ENCODE measurements around the gene KMT2D. TPM values are rescaled to one million over a fixed set of nuclear protein-coding genes. Genes with fewer than 3 reads are reported as not detected.
A peak's percentile ranks its signal among the peaks of the same experiment; 100 is the strongest.

The KMT2D gene
- total RNA-seq, 2 donors from 2014 or later = 82.7 to 99.7 TPM

DNA sequence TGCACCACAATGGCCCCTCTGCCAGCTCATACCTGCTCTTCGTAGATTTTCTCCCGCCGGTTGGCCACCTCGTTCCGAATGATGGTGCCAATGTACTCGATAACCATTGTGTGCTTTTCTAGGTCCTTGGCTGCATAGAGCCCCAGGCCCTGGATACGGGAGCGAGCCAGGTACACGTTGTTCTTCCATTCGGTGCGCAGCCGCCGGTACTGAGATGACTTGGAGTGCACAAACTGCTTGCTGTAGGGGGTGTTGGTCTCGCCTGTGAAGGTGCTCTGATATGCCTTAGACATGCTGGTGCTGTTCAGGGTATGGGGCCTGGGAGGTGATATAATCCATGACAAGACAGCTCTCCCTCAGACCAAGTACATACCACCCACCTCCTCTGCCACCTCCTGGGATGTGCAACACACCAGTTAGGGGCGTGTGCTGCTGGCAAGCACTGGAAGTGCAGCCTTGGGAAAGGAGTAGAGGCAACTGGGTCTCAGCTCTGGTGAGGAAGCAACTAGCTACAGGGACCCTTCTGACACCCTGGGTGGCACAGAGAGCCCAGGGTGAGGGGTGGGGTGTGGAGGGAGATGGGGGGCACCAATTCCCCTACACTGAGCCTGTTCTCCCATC, 37.9 kb downstream of the KMT2D start:
- H3K4me3 ChIP-seq = no peak overlapping the region
- H3K27me3 ChIP-seq (replicated peaks; ENCODE audit: insufficient read depth) = no peaks in the 10 kb centered on the region
- TF ChIP-seq POLR2A (IDR thresholded peaks at IDR 0.05) (no peak), POLR2AphosphoS5 (IDR thresholded peaks at IDR 0.05) (no peak)
- TF ChIP-seq, protein P1, sequence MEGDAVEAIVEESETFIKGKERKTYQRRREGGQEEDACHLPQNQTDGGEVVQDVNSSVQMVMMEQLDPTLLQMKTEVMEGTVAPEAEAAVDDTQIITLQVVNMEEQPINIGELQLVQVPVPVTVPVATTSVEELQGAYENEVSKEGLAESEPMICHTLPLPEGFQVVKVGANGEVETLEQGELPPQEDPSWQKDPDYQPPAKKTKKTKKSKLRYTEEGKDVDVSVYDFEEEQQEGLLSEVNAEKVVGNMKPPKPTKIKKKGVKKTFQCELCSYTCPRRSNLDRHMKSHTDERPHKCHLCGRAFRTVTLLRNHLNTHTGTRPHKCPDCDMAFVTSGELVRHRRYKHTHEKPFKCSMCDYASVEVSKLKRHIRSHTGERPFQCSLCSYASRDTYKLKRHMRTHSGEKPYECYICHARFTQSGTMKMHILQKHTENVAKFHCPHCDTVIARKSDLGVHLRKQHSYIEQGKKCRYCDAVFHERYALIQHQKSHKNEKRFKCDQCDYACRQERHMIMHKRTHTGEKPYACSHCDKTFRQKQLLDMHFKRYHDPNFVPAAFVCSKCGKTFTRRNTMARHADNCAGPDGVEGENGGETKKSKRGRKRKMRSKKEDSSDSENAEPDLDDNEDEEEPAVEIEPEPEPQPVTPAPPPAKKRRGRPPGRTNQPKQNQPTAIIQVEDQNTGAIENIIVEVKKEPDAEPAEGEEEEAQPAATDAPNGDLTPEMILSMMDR (IDR thresholded peaks at IDR 0.05) = no peak
- no peak overlapping the region for H3K27ac ChIP-seq
- 78% methylated on average over 15 of the region's 15 CpGs for WGBS
- DNase-seq (ENCODE audit: low spot score) = no peak
- peaks cover 3% of the 10 kb centered on the region for H3K4me1 ChIP-seq (replicated peaks)
- H3K36me3 ChIP-seq = peaks cover 11 to 24% of the 10 kb centered on the region in 2 donors
- no peaks in the 10 kb centered on the region for H3K9me3 ChIP-seq
- intact Hi-C loops (cut with DNase I) = no loop called here

DNA sequence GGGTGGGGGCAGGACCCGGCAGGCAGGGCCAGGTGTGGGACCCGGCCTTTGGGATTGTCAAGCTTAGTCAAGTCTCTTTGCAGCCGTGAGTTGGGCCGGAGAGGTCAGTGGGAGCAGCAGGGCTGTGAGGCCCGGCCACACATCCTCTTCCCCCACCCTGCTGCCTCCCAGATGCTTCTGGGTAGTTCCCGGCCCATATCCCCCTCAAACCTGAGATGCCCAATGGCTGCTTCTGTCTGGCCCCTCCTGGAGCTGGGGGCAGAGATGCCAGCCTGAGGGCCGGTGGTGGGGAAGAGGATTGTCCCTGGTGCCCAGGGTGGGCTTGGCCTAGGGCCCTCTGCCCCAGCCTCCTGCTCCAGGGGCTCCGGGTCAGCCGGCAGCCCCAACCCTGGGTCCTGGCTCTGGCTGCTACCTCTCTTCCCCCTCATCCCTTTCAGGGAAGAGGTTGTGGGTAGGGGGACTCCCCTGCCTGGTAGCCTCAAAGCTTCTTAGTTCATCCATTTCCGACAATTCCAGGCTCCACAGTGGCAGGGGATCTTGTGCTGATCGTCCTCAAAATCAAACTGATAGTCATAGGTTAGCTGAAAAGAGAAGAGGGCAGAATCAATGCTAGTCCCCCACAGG, 39.2 kb downstream of the KMT2D start:
- no peak for TF ChIP-seq POLR2A (IDR thresholded peaks at IDR 0.05)
- TF ChIP-seq, protein P1 (IDR thresholded peaks at IDR 0.05) = no peak
- no peak for TF ChIP-seq POLR2AphosphoS5 (IDR thresholded peaks at IDR 0.05)
- no peaks in the 10 kb centered on the region for H3K9me3 ChIP-seq
- H3K4me1 ChIP-seq (replicated peaks) = peaks cover 3% of the 10 kb centered on the region
- intact Hi-C loops (cut with DNase I) = no loop called here
- peaks cover 5 to 11% of the 10 kb centered on the region in 2 donors for H3K36me3 ChIP-seq
- DNase-seq (ENCODE audit: low spot score) = no peak
- no peak overlapping the region for H3K4me3 ChIP-seq
- H3K27me3 ChIP-seq (replicated peaks; ENCODE audit: insufficient read depth) = no peaks in the 10 kb centered on the region
- 82% methylated on average over 11 of the region's 11 CpGs for WGBS
- no peak overlapping the region for H3K27ac ChIP-seq

DNA sequence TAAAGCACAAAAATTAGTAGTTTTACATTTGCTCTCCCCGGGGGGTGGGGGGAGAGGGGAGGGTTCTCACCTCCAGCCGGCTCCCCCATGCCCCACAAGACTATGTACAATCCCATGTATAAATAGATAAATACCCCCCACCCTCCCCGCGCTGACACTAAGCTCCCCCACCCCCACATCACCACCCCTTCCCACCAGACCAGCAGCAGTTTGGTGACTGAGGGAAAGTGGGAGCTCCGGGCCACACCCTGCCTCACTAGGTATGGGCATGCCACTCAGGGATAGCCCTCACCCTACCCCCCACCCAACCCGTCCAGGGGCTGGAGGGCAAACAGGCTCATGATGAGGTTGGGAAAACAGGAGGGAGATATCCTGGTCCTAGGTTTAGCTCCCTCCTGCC, 40.2 kb downstream of the KMT2D start:
- WGBS = 82% methylated on average over 6 of the region's 6 CpGs
- DNase-seq (ENCODE audit: low spot score) = no peak
- TF ChIP-seq POLR2A (IDR thresholded peaks at IDR 0.05) (no peak), POLR2AphosphoS5 (IDR thresholded peaks at IDR 0.05) (no peak)
- TF ChIP-seq, protein P1 (IDR thresholded peaks at IDR 0.05) = no peak
- H3K27me3 ChIP-seq (replicated peaks; ENCODE audit: insufficient read depth) = no peaks in the 10 kb centered on the region
- H3K27ac ChIP-seq = no peak overlapping the region
- peaks cover 0 to 6% of the 10 kb centered on the region in 2 donors for H3K36me3 ChIP-seq
- H3K9me3 ChIP-seq = no peaks in the 10 kb centered on the region
- intact Hi-C loops (cut with DNase I) = no loop called here
- no peak overlapping the region for H3K4me3 ChIP-seq
- H3K4me1 ChIP-seq (replicated peaks) = peaks cover 3% of the 10 kb centered on the region

DNA sequence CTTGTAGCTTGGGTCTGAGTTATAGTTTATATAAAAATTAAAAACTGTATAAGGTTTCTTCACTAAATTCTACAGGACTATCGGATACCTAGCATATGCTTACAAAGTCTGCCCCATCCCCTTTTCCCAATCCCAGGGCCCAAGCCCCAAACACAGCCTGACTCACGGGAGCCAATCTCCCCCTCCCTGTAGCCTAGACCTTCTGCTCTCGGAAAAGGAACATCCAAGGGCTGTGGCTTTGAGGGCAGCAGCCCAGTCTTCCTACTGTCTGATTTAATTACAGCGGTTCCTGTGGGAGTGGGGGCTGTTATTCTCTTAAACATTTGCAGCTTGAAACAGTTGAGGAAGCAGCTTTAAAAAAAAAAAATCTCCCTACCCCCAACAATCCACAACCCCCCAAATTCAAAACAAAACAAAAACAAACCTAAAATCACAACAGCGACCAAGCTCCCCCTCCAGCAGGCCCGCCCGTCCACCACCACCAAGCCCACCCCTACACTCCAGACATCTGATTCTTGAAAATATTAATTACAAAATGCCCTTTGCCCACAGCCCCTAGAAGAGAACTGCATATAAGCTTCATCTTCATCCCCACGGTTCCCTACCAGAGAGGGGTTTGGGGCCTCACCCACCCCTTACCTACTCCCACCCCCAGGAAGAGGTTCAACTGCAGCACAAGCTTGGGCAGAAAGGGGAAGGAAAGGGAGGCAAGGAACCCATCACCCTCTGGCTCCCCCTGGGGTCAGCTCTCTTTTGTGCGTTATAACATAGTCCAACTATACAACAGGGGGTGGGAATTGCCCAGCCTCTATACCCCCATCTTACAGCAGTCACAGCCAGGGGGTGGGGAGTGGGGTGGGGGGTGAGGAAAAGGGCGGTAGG, 40.9 kb downstream of the KMT2D start:
- Histone ChIP-seq H3K4me3 (peak overlapping the region in 1 of 2 donors; percentile 75), H3K27me3 (replicated peaks; ENCODE audit: insufficient read depth) (no peaks in the 10 kb centered on the region), H3K4me1 (replicated peaks) (peaks cover 3% of the 10 kb centered on the region), H3K36me3 (peaks cover 0 to 6% of the 10 kb centered on the region in 2 donors), H3K27ac (peak overlapping the region; percentile 86 to 91), H3K9me3 (no peaks in the 10 kb centered on the region)
- WGBS = 63% methylated on average over 10 of the region's 10 CpGs
- intact Hi-C loops (cut with DNase I) = no loop called here
- no peak for DNase-seq (ENCODE audit: low spot score)
- no peak for TF ChIP-seq POLR2A (IDR thresholded peaks at IDR 0.05)
- no peak for TF ChIP-seq POLR2AphosphoS5 (IDR thresholded peaks at IDR 0.05)
- TF ChIP-seq, protein P1 (IDR thresholded peaks at IDR 0.05) = no peak

Data from prostate gland (tissue), 2 donors.